Transverse colon (tissue), 3 donors: Measurements from ENCODE around the gene PRKG1.

Experiments
- CTCF ChIP-seq, 5 experiments: fragments of 200-600 bp in 3 of 5; fragments of 450-650 bp in 2 of 5; sonication (generic) in 3 of 5; IDR thresholded peaks; 1 replicate in 2 of 5; 2 replicates in 3 of 5; pipeline ENCODE4 v1.5.1; 2016 to 2017; ENCODE audit warnings: antibody characterized with exemption in 5 of 5, inconsistent platforms in 3 of 5, mild to moderate bottlenecking in 2 of 5, moderate library complexity in 1 of 5
- POLR2A ChIP-seq: fragments of 450-650 bp; IDR thresholded peaks from one replicate; pipeline ENCODE4 v1.6.1; 2016; ENCODE audit warnings: antibody characterized with exemption, mild to moderate bottlenecking, moderate library complexity

- no peak for TF ChIP-seq CTCF (IDR thresholded peaks at IDR 0.05)
- no peak for TF ChIP-seq POLR2A
Measured at GRCh38 chr10:52106011-52106410, 1031.7 kb downstream of the PRKG1 start.
